ENCODE results near the gene SLC1A2.
"Not testable (repeated sequence)": the region's sequence is repeated elsewhere in the genome, so short reads cannot be mapped to it uniquely, and the experiment has no call there.

SLC1A2 gene

DNA sequence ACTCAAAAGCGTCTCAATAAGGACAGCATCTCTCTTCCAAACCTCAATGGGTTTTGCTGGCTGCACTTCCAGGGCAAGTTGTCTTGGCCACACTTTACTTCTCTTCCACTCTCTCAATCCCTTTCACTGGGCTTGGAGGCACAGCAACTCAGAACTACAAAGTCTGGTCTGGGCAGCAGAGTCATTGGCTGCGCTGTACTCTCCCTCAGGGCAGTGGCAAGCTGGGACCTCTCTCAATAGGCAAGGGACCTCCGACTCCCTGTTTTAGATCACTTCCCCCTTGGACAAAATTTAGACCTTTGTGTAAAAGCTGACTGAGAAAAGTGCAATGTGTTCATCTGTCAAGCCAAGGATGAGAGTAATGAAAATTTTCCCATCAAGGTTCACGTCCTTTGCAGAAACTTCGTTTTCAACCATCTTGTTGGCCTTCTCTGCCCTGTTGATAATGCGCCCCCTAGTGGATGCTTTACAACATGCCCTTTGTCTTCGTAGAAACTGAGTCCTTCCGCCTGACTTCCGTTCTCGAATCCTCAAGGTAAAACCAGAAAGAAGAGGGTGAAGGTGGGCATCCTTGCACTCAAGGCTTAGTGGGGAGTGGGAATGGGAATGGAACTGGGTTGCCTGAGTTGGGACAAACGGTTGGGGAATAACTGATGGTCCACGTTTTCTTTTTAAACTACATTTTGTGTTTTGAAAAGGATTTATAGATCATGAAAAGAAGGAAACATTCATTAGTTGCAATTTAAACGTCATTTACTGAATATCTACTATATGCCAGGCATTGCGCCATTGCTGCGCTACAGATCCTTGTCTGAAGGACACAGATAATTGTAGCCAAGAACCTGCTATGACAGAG lies 181.3 kb downstream of the SLC1A2 start:
- DNase-seq, result peak; percentile 32

DNA sequence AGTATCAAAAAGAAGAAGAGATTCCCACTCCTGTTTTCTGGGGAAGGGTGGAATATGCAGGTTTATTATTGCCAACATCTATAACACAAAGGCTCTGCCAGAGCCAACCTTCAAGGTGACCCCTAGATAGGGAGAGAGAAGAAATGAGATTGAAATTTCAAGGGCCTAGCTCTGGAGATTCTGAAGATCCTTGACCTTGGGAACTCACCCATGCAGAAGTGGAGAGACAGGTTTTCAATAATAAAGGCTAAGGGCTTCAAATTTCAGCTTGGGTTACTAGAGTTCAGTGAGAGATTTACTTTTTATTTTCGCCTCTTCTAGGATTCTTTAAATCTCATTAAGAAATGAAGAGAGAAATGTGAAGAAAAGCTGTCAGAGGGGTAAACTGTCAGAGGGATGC lies 182.0 kb downstream of the SLC1A2 start:
- no peak for DNase-seq

DNA sequence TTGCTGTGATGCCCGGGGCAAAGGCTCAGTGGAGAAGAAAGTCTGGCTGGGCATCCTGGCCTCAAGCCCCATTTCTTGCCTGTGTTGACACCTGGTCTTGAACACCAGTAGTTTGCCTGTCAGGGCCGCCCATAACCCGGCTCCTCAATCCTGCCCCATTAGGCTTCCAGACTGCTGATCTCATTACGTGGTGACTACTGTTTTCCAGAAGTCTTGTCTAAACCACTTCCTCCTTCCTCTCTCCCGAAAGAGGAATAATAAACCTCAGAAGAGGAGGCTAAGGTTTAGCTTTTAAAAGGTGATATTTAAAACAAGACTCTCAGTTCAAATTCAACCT lies 182.7 kb downstream of the SLC1A2 start:
- no peak for DNase-seq

DNA sequence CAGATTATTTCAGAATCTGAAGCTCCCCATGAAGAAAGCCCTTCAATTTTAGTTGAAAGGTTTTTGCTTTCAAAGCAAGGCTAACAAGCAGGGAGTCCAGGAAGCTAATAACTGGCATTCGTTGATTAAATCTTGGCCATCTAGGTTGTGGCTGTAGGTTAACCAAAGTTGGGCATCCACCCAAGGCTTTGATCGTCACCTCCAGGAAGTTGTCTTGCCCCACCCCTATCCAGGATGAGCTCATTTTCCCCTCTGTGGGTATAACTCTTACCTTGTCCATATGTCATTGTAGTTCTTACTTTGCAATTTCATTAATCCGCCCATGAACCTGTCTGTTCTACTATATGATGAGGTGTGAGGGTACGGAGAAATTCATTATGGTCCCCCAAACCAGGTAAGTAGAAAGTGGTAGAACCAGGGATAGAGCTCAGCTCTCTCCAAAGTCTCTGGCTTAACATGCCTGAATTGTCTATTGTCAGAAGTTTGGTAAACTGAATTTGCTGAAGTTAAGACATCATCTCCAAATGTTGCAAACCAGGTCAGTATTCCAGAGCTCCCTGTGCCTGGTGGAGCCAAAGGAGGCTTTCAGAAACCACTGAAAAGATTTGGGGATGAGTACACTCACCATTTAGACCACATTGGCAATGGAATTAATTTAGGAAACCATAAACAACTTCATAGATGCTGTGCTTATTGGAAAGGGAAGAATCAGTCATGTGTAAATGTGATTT lies 183.3 kb downstream of the SLC1A2 start:
- DNase-seq, result no peak

DNA sequence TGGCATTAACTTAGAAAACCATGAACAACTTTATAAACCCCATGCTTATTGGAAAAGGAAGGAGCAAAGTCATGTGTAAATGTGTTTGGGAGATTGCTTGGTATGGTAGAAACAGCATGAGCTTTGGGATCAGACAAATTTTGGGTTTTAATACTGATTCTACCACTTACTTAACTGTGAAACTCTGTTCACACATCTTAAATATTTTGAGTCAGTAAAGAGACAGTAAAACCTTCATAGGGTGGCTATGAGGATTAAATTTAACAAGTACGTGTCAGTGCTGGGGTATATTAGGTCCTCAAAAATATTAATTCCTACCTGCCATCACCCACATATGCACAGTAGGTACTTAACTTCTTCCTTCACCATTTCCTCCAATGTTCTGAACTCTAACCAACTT lies 183.9 kb downstream of the SLC1A2 start:
- DNase-seq, result no peak

DNA sequence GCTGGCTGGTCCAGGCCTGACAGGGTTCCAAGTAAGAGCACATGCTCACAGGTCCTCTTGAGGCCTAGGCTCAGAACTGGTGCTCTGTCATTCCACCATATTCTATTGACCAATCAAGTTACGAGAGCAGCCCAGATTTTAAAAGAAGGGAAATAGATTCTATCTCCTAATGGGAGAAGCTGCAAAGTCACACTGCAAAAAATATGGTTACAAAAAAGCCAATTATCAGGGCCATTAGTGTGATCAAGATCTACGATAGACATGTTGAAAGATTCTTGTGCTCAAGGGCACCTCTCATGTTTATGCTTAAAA lies 184.2 kb downstream of the SLC1A2 start:
- DNase-seq, result no peak

DNA sequence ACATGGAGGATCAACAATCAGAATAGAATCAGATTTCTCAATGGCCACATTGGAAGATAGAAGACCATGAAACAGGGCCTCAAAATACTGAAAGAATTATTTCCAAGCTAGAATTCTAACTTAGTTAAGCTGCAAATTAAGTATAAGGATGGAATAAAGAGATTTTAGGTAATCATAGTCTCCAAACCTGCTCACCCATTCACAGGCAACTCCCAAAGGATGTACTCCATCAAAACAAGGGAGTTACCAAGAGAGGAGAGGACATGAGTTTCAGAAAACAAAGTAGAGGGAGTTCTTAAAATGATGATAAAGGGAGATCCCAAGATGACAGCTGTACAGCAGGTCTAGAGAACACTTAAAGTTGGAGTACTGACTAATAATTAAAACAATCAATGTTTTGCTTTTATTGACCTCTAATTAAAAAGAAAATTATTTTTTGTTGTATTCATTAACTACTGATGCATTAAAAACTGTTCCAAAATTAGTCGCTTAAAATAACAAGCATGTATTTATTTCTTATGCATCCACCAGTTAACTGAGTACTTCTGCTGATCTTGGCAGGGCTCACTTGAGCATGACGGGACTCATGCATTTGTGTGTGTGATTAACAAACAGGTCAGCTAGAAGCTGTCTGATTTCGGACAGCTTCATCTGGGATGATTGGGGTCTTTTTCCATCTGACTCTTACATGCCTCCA lies 184.8 kb downstream of the SLC1A2 start:
- DNase-seq, result no peak

DNA sequence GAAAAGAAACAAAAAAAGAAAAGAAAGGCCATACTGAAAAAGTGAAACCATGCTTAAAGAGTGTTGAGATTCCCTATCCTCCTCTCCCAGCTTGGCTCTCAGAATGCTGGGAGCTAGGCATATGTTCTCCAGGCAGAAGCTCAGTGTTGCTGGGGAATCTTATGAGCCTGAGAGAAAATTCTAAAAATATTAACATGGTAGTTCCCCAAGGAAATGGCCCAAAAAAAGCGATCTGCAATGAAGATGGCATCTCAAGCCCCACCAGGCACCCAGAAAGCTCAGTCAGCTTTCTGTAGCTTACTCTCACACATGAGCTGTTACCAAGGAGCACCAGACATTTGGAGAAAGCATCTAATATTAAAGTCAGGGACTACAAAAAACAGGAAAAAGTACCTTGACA lies 185.8 kb downstream of the SLC1A2 start:
- DNase-seq, result no peak

DNA sequence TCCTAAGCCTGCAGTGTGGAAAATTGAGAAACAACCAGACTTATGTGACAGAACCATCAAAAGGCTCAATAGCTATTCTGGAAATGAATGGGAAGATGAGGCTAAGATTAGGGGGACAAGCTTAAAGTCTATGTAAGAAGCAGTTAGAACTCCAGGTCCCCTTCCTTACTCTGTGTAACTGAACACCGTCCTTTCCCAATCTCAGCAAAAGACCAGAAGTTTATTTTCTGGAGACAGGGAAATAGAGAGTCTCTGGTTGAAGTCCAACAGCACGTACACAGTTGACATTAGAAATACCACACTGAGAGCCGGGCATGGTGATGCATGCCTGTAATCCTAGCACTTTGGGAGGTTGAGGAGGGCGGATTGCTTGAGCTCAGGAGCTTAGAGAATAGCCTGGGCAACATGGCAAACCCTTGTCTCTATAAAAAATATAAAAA lies 186.4 kb downstream of the SLC1A2 start:
- DNase-seq, result no peak

DNA sequence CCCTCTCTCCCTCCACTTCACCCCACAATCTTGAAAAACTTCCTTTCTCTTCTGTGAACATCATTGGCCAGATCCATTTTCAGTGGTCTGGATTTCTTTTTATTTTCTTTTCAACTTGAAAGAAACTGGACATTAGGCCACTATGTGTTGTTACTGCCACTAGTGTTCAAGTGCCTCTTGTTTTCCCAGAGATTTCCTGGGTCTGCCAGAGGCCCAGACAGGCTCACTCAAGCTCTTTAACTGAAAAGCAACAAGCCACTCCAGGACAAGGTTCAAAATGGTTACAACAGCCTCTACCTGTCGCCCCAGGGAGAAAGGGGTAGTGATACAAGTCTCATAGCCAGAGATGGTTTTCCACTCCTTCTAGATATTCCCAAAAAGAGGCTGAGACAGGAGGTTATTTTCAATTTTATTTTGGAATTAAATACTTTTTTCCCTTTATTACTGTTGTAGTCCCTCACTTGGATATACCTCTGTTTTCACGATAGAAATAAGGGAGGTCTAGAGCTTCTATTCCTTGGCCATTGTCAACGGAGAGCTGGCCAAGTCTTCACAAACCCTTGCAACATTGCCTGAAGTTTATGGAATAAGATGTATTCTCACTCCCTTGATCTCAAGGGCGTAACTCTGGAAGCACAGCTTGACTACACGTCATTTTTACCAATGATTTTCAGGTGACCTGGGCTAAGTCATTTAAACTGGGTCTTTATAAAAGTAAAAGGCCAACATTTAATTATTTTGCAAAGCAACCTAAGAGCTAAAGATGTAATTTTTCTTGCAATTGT lies 188.1 kb downstream of the SLC1A2 start:
- no peak for DNase-seq

DNA sequence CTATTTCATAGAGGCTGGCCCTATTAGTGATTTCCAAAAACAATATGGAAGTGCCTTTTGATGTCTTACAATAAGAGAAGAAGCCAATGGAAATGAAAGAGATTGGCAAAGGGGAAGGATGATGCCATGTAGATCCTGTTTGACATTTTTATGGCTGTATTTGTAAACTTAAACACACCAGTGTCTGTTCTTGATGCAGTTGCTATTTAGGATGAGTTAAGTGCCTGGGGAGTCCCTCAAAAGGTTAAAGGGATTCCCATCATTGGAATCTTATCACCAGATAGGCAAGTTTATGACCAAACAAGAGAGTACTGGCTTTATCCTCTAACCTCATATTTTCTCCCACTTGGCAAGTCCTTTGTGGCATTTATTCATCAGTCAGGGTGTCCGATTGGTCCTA lies 189.0 kb downstream of the SLC1A2 start:
- no peak for DNase-seq

DNA sequence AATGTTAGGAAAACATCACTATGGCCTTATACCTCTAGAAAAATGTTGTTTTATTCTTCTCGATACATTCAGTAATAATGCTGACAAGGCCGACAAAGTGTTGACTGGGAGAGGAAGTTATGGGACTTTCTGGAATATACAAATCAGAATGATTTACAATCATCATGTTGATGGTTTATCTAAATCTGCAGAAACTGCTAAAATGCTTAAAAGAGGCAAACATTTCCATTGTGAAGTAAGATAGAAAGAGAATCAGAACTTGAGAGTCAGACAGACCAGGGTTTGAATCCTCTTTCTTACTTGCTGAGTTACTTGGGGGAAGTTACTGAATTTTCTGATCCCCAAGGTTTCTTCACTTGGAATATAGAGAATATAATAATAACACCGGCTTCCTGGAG lies 191.0 kb downstream of the SLC1A2 start:
- no peak for DNase-seq

DNA sequence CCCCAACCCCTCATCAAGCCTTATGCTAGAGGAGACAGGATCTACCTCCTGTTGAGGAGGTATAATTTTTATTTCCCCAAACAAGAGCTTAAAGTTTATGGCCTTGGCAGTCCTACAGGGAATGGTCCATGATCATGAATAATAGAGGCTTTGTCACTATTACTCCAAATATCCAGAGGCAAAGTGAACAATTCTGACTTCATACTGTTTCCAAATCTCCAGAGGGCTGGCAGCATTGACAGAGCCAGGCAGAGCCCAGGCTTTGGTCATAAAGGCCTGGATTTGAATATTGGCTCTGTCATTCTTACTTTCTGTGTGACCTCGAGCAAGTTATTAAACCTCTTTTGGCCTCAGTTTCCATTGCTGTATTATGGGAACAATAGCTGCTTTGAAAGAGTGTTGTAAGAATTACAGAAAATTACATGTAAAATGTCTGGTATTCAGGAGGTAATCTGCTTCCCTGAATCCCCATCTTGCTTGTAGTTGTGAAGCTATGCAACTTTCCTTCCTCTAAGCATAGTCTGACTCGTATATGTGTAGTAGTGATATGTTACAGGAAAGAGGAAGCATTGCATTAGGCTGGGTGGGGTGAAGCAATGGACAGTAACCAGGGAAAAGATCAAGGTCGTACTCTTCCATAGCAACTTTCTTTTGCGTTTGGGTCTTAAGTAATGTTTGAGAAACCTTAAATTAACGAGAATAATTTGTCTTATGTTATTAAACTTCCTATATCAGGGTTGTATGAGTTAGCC lies 191.6 kb downstream of the SLC1A2 start:
- DNase-seq, result no peak

DNA sequence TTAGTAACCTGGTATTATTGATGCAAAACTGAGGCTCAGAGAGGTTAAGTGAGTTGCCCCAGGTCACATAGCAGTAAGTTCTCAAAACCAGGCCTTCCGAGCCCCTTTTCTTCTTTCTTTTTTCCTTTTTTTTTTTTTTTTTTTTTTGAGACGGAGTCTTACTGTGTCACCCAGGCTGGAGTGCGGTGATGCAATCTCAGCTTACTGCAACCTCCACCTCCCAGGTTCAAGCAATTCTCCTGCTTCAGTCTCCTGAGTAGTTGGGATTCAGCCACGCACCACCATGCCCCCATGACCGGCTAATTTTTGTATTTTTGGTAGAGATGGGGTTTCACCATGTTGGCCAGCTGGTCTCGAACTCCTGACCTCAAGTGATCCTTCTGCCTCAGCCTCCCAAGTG lies 192.6 kb downstream of the SLC1A2 start:
- DNase-seq, result not testable (repeated sequence)

DNA sequence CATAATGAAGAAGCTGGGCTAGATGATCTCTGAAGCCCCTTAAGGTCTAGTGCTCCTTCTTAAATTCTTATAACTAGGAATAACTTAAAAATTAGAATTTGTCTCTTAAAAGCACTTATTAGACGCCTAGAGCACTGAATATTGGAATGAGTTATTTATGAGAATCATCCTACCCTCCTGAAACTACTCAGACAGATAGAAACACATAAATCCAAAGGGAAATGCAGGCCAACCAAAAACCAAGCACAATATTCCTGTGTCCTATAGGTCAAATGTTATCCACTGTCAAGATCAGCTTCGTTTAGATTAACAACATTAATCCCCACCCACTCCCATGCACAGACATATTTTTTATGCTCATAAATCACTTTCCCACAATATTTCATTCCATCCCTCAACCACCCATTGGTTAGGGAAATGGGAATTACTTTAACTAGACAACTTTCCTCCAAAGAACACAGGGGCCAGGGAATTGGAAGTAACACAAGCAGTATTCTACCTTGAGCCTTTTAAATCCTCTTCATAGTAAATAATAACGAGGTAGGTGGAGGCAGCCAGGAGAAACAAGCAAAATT lies 193.3 kb downstream of the SLC1A2 start:
- DNase-seq, result no peak

DNA sequence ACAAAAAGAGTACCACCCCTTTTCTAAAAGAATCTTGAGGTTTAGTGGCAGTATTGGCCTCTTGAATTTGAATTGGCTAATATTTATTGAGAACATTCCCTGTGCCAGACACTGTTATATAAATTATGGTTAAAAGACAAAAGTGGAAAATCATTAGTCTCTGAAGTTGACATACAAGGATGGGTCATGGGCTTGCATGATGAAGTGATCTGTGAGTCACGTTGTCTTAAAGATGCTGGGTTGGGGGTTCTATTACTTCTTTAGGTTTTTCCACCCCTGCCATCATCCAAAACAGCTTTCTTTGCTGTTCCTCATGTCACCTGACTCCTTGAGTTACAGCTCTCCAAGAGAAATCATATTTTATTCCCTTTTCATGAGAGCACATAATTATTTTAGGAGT lies 195.4 kb downstream of the SLC1A2 start:
- DNase-seq, result no peak

DNA sequence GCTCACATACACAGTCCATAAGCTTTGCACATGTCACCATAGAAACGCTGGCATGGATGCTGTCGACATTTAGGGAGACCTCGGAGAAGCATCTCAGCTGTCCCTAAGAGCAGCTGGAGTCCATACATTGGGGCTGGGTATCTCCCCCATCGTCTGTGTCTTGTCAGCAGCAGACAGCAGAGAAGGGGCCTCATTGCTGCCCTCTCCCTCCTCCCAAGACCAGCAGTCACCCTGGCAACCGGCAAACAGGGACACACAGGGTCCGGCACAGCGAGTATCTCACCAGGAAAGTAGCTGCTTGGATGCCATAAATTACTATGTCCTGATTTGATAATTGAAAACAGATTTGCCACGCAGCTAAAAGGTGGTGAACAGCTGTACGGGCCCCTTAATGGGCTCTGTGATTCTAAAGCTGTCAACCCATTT lies 196.0 kb downstream of the SLC1A2 start:
- DNase-seq, result no peak

DNA sequence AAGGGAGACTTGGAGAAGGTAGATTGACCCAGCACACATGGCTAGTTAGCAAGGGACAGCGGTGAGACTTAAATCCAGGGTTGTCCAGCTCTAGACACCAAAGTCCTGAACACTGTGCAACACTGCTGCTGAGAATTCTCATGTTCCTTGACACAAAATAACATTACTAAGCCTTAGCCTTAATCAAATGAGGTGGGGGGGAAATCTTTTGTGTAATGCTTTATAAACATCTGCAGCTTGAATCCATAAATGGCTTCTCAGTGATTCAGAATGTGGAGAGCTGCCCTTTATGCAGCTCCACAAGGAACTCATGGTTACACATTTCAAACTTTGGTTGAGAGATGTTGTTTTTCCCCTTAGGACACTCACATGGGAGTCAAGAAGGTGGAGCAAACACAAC lies 200.4 kb downstream of the SLC1A2 start:
- no peak for DNase-seq

DNA sequence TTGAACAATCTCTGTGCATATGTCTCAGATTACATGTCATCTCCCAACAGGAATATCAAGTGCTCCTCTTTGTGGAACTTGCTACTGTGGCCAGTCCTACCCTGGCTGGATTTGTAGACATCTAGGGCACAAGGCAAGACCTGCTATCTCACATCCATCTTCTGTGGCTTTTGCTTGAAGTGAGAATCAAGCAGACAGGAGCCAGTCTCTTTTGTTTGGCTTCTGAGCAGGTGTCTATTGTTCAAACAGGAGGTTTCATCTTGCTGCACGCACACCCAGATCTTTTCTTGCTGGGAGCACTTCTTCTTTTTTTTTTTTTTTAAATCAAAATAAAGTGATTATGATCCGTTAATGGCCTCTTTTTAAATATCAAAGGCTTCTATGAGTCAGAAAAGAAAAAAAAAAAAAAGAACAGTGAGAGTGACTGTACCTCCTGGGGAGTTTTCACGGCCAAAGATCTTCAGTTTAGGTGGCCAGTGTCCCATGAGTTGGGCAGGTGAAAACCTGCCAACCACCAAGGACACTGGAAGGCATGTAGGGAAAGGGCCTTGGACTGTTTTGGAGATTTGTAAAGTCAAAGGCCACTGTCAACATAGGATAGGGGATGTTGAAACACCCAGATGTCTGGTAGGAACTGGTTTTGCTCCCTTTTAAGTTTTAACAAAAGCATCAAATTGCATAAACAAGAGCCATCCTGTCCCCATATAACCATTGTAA lies 202.2 kb downstream of the SLC1A2 start:
- no peak for DNase-seq

DNA sequence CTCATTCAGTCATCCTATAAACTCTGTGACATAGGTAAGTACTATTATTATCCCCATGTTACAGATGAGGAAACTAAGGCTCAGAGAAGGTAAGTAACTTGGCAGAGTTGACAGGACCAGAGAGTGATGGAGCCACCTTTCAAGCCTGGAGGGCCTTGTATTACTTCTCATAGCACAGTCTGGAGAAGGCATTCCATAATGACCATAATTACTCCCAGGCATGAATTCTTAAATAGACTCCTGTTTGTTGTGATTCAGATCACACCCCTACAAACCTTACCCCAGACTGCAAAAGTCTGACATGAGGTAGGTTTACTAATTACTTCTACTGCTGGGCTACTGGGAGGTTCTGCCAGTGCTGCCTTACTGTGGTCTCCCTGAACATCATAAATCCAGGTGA lies 203.4 kb downstream of the SLC1A2 start:
- no peak for DNase-seq

DNA sequence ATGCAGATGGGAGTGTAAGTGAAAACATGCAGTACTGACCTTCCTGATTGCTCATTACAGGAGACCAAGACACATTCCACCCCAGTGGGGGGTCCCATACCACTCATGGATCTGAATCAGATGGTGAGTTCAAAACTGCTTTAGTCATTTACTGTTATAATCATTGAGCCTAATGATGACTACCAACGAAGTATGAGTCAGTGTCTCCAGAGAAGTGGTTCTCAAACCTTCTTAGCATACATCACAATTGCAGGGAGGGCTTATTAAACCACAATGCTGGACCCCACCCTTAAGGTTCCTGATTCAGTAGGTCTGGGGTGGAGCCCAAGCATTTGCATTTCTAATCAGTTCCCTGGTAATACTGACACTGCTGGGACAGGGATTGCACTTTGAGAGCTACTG lies 204.6 kb downstream of the SLC1A2 start:
- no peak for DNase-seq
